GM13977 (cell line): ENCODE measurements around the gene HIBADH.

Experiments used
- DNase-seq: peaks from one replicate; pipeline ENCODE4 v3.0.0; 2012; ENCODE audit warnings: low spot score
- CTCF ChIP-seq: IDR thresholded peaks from 2 replicates; pipeline ENCODE4 v1.5.1; 2012; ENCODE audit warnings: mild to moderate bottlenecking, control low read depth; ENCODE audit not compliant: insufficient read depth; ENCODE audit errors: extremely low read depth, missing control alignments
- in situ Hi-C: fragments of 300-500 bp; cut with MboI; formaldehyde crosslinking; loops from one replicate; pipeline ENCODE4 v1.12.0; 2022; ENCODE audit warnings: low sequenced_read_pairs, low pct_unique_long_range_greater_than_20kb, mixed read lengths, inconsistent platforms; ENCODE audit not compliant: unreplicated experiment

HIBADH gene

GRCh38 chr7:27662490-27663205 lies at the start of gene HIBADH:
TSS of gene HIBADH (minus strand) at chr7:27662883. CDS start at chr7:27662788, 95 bp downstream.
- in situ Hi-C loops = no loop called here
- peak; percentile 97 for DNase-seq
- no peak for TF ChIP-seq CTCF

DNA sequence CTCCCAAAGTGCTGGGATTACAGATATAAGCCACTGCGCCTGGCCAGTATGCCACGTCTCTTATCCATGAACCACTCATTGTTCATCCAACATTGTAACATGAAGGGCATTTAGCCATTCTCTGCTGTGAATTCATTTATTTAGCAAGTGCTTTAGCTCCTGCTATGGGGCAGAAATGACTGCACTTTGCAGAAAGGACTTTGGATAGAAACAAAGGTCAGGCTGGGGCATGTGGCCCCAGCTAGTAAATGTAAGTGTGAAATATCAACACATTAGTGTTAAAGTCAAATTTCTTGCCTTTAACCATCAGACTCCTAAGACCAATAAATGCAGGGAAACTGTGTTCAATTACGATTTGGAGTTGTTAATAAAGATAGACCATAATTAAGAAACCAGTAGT lies 49.5 kb upstream of the HIBADH start:
- DNase-seq = no peak
- TF ChIP-seq CTCF = no peak
- in situ Hi-C loops = no loop called here

DNA sequence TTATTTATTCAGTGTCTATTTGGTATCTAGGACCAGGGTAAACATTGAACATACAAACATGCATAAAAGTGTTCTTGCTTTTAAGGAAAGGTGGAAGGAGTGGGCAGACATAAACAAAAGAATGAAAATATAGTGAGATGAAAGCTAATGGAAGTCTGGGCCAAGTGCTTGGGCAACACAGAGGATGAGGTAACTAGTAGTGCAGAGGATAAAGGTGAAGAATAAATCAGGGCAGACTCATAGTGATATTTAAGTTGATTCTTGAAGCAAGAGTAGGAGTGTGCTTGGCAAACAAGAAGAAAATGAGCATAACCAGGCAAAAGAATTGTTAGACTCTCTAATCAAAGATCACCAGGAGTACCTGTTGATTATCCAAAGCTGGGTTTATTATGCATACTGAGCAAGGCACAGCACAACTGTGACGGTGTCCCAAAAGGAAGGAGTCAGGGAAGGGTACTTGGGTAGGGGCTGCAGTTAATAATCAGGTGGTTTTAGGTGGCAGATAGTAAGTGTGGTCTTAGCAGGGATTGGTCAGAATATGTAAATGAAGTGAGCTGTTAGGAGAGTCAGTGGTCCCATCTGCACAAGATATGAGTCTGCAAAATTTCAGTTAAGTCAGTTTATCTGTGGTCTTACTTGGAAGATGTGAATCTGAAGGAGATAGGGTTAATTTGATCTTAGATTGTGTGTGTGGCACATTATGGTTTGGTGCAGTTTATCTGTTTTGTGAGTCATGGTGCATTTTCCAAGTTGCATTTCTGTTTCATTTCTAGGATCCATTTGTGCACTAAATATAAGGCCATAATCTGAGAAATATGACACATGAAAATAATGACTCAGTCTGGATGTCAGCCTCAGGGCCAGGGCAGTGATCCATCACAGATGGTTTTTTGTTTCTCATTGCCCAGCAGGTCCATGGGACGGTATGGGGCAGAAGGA lies 46.7 kb upstream of the HIBADH start:
- in situ Hi-C loops = no loop called here
- DNase-seq = no peak

DNA sequence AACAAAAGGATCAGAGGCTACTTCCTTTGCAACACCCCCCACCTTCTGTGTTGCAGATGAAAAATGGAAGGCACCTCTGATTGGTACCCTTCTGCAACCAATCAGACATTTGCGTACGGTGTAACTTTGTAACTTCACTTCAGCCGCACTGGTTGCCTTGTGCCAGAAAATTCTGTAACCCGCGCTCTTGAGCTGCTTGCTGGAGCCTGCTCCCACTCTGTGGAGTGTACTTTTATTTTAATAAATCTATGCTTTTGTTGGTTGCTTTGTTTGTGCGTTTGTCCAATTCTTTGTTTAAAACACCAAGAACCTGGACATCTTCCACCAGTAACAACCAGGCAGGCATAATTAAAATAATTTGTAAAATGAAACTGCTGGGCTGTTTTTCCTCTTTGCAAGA lies 45.8 kb upstream of the HIBADH start:
- in situ Hi-C loops = no loop called here
- DNase-seq = no peak
- TF ChIP-seq CTCF = no peak

More for the DNA sequence above, 46.7 kb upstream of the HIBADH start:
- TF ChIP-seq CTCF = no peak

GRCh38 chr7:27705200-27705594 lies 42.5 kb upstream of the HIBADH start:
- no peak for DNase-seq
- in situ Hi-C loops = no loop called here
- no peak for TF ChIP-seq CTCF

- DNase-seq = no peak
- in situ Hi-C loops = no loop called here
Observed at GRCh38 chr7:27704422-27705199, 41.9 kb upstream of the HIBADH start.

More at GRCh38 chr7:27704422-27705199, 41.9 kb upstream of the HIBADH start:
- TF ChIP-seq CTCF = no peak
